Esophagus squamous epithelium (tissue), 5 donors: ENCODE results near the gene HSPA12A. TPM values are rescaled to one million over a fixed set of nuclear protein-coding genes. Genes with fewer than 3 reads are reported as not detected.

Experiments
- DNase-seq: peaks from one replicate; lab custom pipeline; 2025; lab: John Stamatoyannopoulos, UW
- H3K27ac ChIP-seq, 4 donors: fragments of 200-600 bp; sonication (generic); one replicate each; pipeline ENCODE4 v1.5.1; 2016 to 2019; ENCODE audit warnings: mild to moderate bottlenecking in 1 of 4
- H3K27me3 ChIP-seq, 4 donors: fragments of 200-600 bp; sonication (generic); 1 replicate in 3 of 4; 2 replicates in 1 of 4; pipeline versions ENCODE4 v1.5.1 to v1.6.0; 2017 to 2021; ENCODE audit warnings: antibody characterized with exemption in 1 of 4
- H3K36me3 ChIP-seq, 3 donors: fragments of 200-600 bp; sonication (generic); one replicate each; pipeline ENCODE4 v1.5.1; 2016 to 2019
- H3K4me1 ChIP-seq, 3 donors: fragments of 200-600 bp; sonication (generic); one replicate each; pipeline ENCODE4 v1.5.1; 2017 to 2019
- H3K4me3 ChIP-seq, 4 donors: fragments of 200-600 bp; sonication (generic); 1 replicate in 3 of 4; 2 replicates in 1 of 4; pipeline ENCODE4 v1.5.1; 2016 to 2019; ENCODE audit warnings: mild to moderate bottlenecking in 2 of 4, moderate library complexity in 1 of 4
- H3K9me3 ChIP-seq, 3 donors: fragments of 200-600 bp; sonication (generic); one replicate each; pipeline ENCODE4 v1.5.1; 2016 to 2019
- CTCF ChIP-seq, 6 experiments: fragments of 450-650 bp in 4 of 6; fragments of 200-600 bp in 2 of 6; sonication (generic) in 2 of 6; IDR thresholded peaks; one replicate each; pipeline ENCODE4 v1.5.1; 2016 to 2019; ENCODE audit warnings: antibody characterized with exemption in 6 of 6, mild to moderate bottlenecking in 4 of 6, moderate library complexity in 4 of 6
- POLR2A ChIP-seq, 4 donors: fragments of 450-650 bp; IDR thresholded peaks; one replicate each; pipeline ENCODE4 v1.6.1; 2017; ENCODE audit warnings: antibody characterized with exemption in 4 of 4, mild to moderate bottlenecking in 4 of 4, moderate library complexity in 3 of 4
- WGBS, 2 donors: methylation state at CpG; one replicate each; pipeline ENCODE4 v1.1.5; 2018; 5-methylcytosine and 5-hydroxymethylcytosine counted together
- intact Hi-C: fragments of 100-400 bp; cut with DNase I; formaldehyde crosslinking; loops from one replicate; pipeline ENCODE4 v1.15.0; 2022
- total RNA-seq, 4 donors: library from RNA; depleted of rRNA; stranded (reverse); fragments of >200 nt; gene quantifications; one replicate each; pipeline ENCODE4 v1.1.0, GENCODE V29; 2016
- donor health status: DM: yes; HTN: yes; CAD: no.

Gene HSPA12A
- total RNA-seq, result 1 to 10 TPM; 1.9 to 5.9 (median 2.3) TPM

- Histone ChIP-seq H3K4me3 (peak within 1 kb of the TSS; percentile 56 to 97 (median 82)), H3K36me3 (no peaks in the 10 kb centered on the region), H3K27me3 (peaks cover 0 to 66% (median 0%) of the 10 kb centered on the region in 4 donors), H3K9me3 (no peaks in the 10 kb centered on the region), H3K27ac (peak within 1 kb of the TSS; percentile 75 to 95 (median 91)), H3K4me1 (peaks cover 14 to 24% (median 15%) of the 10 kb centered on the region in 3 donors)
- 0% methylated on average over 7 of the region's 114 CpGs; no CpG with 5 or more reads in 1 of the 2 donors for WGBS, 2 donors
- intact Hi-C loops, result no loop called here
- TF ChIP-seq CTCF (IDR thresholded peaks at IDR 0.05), result no peak
- TF ChIP-seq POLR2A (IDR thresholded peaks at IDR 0.05), result peak in 2 of 4 donors; percentile 66 to 77
- DNase-seq, result no peak
Measured at GRCh38 chr10:116742367-116743265, at the start of gene HSPA12A. Gene HSPA12A (minus strand): TSS chr10:116742566. CDS start chr10:116742469, 97 bp downstream.

GRCh38 chr10:116791241-116791640 is 48.9 kb upstream of the HSPA12A start:
- WGBS, 2 donors, result 93 to 98% methylated on average over 2 of the region's 2 CpGs
- H3K4me3 ChIP-seq, result no peak overlapping the region
- H3K27me3 ChIP-seq, result peaks cover 0 to 31% (median 0%) of the 10 kb centered on the region in 4 donors
- DNase-seq, result no peak
- H3K36me3 ChIP-seq, result no peaks in the 10 kb centered on the region
- intact Hi-C loops, result no loop called here
- H3K27ac ChIP-seq, result no peak overlapping the region
- no peak for TF ChIP-seq POLR2A (IDR thresholded peaks at IDR 0.05)
- no peak for TF ChIP-seq CTCF (IDR thresholded peaks at IDR 0.05)
- H3K9me3 ChIP-seq, result no peaks in the 10 kb centered on the region
- H3K4me1 ChIP-seq, result peaks cover 3 to 10% (median 8%) of the 10 kb centered on the region in 3 donors

GRCh38 chr10:116787893-116788665 is 45.7 kb upstream of the HSPA12A start:
- Histone ChIP-seq H3K36me3 (no peaks in the 10 kb centered on the region), H3K9me3 (no peaks in the 10 kb centered on the region), H3K4me1 (peaks cover 3 to 10% (median 8%) of the 10 kb centered on the region in 3 donors), H3K4me3 (peak overlapping the region in 3 of 4 donors; percentile 11 to 59 (median 14)), H3K27me3 (peaks cover 0 to 19% (median 0%) of the 10 kb centered on the region in 4 donors), H3K27ac (no peak overlapping the region)
- 1 to 4% methylated on average over 22 to 28 of the region's 29 CpGs for WGBS, 2 donors
- TF ChIP-seq CTCF (IDR thresholded peaks at IDR 0.05) (peak; percentile 82 to 99 (median 96)), POLR2A (IDR thresholded peaks at IDR 0.05) (no peak)
- intact Hi-C loops, result loop anchor here (2.0 kb wide), 1 partner anchor 107 kb away; no protein-coding TSS in a partner anchor
- no peak for DNase-seq

GRCh38 chr10:116787053-116787659 is 44.8 kb upstream of the HSPA12A start:
- intact Hi-C loops, result no loop called here
- H3K27me3 ChIP-seq, result peaks cover 0 to 17% (median 0%) of the 10 kb centered on the region in 4 donors
- no peak overlapping the region for H3K27ac ChIP-seq
- TF ChIP-seq POLR2A (IDR thresholded peaks at IDR 0.05), result no peak
- TF ChIP-seq CTCF (IDR thresholded peaks at IDR 0.05), result no peak
- no peaks in the 10 kb centered on the region for H3K36me3 ChIP-seq
- no peak overlapping the region for H3K4me3 ChIP-seq
- DNase-seq, result no peak
- H3K4me1 ChIP-seq, result peaks cover 3 to 10% (median 8%) of the 10 kb centered on the region in 3 donors
- 48 to 55% methylated on average over 6 to 7 of the region's 8 CpGs for WGBS, 2 donors
- no peaks in the 10 kb centered on the region for H3K9me3 ChIP-seq
